HepG2 (cell line): ENCODE data around the gene LINGO3. TPM values are rescaled to one million over a fixed set of nuclear protein-coding genes. Genes with fewer than 3 reads are reported as not detected.

Experiments used
- AGO2 ChIP-seq: fragments of 200-400 bp; formaldehyde crosslinking; optimal IDR thresholded peaks from 2 replicates; pipeline ENCODE3; 2017; ENCODE audit warnings: mild to moderate bottlenecking, low read depth, low read length, moderate library complexity
- KIAA2018 ChIP-seq: sonication (generic); formaldehyde crosslinking; IDR thresholded peaks from 2 replicates; pipeline ENCODE4 v1.5.0; 2020; ENCODE audit warnings: mild to moderate bottlenecking, missing genetic modification reagents, borderline replicate concordance
- KMT2B ChIP-seq: IDR thresholded peaks from 2 replicates; pipeline ENCODE4 v1.6.1; 2016; ENCODE audit warnings: missing genetic modification reagents, missing compliant biosample characterization
- MBD4 ChIP-seq: IDR thresholded peaks from 2 replicates; pipeline ENCODE4 v1.6.1; 2012; ENCODE audit warnings: low read length, inconsistent platforms, borderline replicate concordance
- NR1H2 ChIP-seq: sonication (generic); formaldehyde crosslinking; IDR thresholded peaks from 2 replicates; pipeline ENCODE4 v1.8.1; 2022; ENCODE audit warnings: low read depth, missing genetic modification reagents, borderline replicate concordance
- NR2F6 ChIP-seq, 2 experiments: IDR thresholded peaks; 2 replicates each; pipeline ENCODE4 v1.6.1; 2016; ENCODE audit warnings: antibody characterized with exemption in 1 of 2, mild to moderate bottlenecking in 1 of 2
- PCBP1 ChIP-seq: fragments of 200-400 bp; formaldehyde crosslinking; IDR thresholded peaks from 2 replicates; pipeline ENCODE4 v1.6.1; 2017; ENCODE audit warnings: mild to moderate bottlenecking, low read depth, low read length, borderline replicate concordance
- TAF15 ChIP-seq: fragments of 200-400 bp; formaldehyde crosslinking; IDR thresholded peaks from one replicate; pipeline ENCODE4 v1.6.1; 2018; ENCODE audit warnings: mild to moderate bottlenecking, low read depth, low read length; ENCODE audit not compliant: poor library complexity, severe bottlenecking
- TFE3 ChIP-seq: IDR thresholded peaks from 2 replicates; pipeline ENCODE4 v1.6.1; 2016
- ZNF431 ChIP-seq: sonication (generic); formaldehyde crosslinking; IDR thresholded peaks from 2 replicates; pipeline ENCODE4 v1.9.0; 2022; ENCODE audit warnings: missing genetic modification reagents, low read depth, mild to moderate bottlenecking, borderline replicate concordance
- ZNF777 ChIP-seq: sonication (generic); formaldehyde crosslinking; IDR thresholded peaks from 2 replicates; pipeline ENCODE4 v1.4.0; 2020; ENCODE audit warnings: missing genetic modification reagents
- polyA plus RNA-seq, 8 experiments: library from polyadenylated mRNA; depleted of rRNA in 3 of 8; stranded (reverse) in 7 of 8; unstranded in 1 of 8; fragments of >200 nt; fragmentation: Illumina TruSeq in 4 of 8; extraction: Trizol in 4 of 8; gene quantifications; 2 replicates each; pipeline versions ENCODE4 v1.2.1 to v1.2.3, GENCODE V29; 2011 to 2016; ENCODE audit warnings: low read depth in 4 of 8, missing spikeins in 1 of 8, mixed read lengths in 1 of 8; ENCODE audit not compliant: insufficient read depth in 1 of 8
- total RNA-seq, 5 experiments: library from RNA; depleted of rRNA; stranded (reverse); fragments of >200 nt; fragmentation: Illumina TruSeq; extraction: Trizol; gene quantifications; 2 replicates each; pipeline ENCODE4 v1.2.3, GENCODE V29; 2016; ENCODE audit warnings: low read depth in 1 of 5
- TF ChIP-seq, protein P1 (sequence below): sonication (generic); formaldehyde crosslinking; IDR thresholded peaks from 2 replicates; pipeline ENCODE4 v1.4.0; 2020; ENCODE audit warnings: missing genetic modification reagents, borderline replicate concordance
- TF ChIP-seq, protein P2 (sequence below): IDR thresholded peaks from 2 replicates; pipeline ENCODE4 v1.6.1; 2016; ENCODE audit warnings: missing compliant biosample characterization, missing genetic modification reagents, borderline replicate concordance

Gene LINGO3
- total and polyA plus RNA-seq, 2 of the 13 experiments (the other 11 are each of a cell fraction or from before 2014, with no cell fraction given) = not detected

GRCh38 chr19:2278459-2279158 lies 29.3 kb downstream of the LINGO3 start (continued):
- TF ChIP-seq KMT2B (CRISPR knock-in tag) = no peak
- TF ChIP-seq KIAA2018 = no peak
- TF ChIP-seq NR2F6 (IDR thresholded peaks at IDR 0.05) = peak; percentile 44; the same call in 1 of the 2 replicates
- TF ChIP-seq NR2F6 (CRISPR knock-in tag; IDR thresholded peaks at IDR 0.05) = peak; percentile 42; the same call in 1 of the 2 replicates
- TF ChIP-seq ZNF431 = no peak
- no peak for TF ChIP-seq TAF15
- TF ChIP-seq, protein P1, sequence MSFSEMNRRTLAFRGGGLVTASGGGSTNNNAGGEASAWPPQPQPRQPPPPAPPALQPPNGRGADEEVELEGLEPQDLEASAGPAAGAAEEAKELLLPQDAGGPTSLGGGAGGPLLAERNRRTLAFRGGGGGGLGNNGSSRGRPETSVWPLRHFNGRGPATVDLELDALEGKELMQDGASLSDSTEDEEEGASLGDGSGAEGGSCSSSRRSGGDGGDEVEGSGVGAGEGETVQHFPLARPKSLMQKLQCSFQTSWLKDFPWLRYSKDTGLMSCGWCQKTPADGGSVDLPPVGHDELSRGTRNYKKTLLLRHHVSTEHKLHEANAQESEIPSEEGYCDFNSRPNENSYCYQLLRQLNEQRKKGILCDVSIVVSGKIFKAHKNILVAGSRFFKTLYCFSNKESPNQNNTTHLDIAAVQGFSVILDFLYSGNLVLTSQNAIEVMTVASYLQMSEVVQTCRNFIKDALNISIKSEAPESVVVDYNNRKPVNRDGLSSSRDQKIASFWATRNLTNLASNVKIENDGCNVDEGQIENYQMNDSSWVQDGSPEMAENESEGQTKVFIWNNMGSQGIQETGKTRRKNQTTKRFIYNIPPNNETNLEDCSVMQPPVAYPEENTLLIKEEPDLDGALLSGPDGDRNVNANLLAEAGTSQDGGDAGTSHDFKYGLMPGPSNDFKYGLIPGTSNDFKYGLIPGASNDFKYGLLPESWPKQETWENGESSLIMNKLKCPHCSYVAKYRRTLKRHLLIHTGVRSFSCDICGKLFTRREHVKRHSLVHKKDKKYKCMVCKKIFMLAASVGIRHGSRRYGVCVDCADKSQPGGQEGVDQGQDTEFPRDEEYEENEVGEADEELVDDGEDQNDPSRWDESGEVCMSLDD (CRISPR knock-in tag) = peak; percentile 26; the same call in 1 of the 2 replicates
- TF ChIP-seq TFE3 (CRISPR knock-in tag) = no peak
- no peak for TF ChIP-seq ZNF777 (CRISPR knock-in tag)
- TF ChIP-seq, protein P2, sequence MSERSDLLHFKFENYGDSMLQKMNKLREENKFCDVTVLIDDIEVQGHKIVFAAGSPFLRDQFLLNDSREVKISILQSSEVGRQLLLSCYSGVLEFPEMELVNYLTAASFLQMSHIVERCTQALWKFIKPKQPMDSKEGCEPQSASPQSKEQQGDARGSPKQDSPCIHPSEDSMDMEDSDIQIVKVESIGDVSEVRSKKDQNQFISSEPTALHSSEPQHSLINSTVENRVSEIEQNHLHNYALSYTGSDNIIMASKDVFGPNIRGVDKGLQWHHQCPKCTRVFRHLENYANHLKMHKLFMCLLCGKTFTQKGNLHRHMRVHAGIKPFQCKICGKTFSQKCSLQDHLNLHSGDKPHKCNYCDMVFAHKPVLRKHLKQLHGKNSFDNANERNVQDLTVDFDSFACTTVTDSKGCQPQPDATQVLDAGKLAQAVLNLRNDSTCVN (CRISPR knock-in tag) = no peak
- TF ChIP-seq NR1H2 = no peak
- TF ChIP-seq AGO2 = peak; percentile 73
- TF ChIP-seq PCBP1 = 0 out of 2 replicates have a peak, but pooled peaks have one; percentile 52
- TF ChIP-seq MBD4 = no peak
